ENCODE measurements around the gene C2orf72.

DNA sequence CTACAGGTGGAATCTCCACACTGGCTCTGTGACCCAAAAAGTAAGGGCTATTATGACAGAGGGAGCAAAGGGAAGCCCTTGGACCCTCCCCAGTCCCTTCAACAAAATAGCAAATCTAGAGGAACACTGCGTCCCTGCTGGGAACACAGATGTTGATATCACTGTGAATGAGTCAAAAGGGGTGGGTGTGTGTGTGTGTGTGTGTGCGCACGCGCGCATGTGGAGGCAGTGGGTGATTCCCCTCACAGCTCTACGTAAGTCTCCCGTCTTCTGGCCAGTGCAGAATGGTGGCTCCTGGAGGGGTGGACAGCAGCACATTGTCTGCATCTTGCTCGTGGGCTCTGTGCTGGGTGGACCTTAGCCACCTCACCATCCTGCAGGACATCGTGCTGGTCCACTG is 7.8 kb upstream of the C2orf72 start:
- TF ChIP-seq, protein P1, sequence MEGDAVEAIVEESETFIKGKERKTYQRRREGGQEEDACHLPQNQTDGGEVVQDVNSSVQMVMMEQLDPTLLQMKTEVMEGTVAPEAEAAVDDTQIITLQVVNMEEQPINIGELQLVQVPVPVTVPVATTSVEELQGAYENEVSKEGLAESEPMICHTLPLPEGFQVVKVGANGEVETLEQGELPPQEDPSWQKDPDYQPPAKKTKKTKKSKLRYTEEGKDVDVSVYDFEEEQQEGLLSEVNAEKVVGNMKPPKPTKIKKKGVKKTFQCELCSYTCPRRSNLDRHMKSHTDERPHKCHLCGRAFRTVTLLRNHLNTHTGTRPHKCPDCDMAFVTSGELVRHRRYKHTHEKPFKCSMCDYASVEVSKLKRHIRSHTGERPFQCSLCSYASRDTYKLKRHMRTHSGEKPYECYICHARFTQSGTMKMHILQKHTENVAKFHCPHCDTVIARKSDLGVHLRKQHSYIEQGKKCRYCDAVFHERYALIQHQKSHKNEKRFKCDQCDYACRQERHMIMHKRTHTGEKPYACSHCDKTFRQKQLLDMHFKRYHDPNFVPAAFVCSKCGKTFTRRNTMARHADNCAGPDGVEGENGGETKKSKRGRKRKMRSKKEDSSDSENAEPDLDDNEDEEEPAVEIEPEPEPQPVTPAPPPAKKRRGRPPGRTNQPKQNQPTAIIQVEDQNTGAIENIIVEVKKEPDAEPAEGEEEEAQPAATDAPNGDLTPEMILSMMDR (IDR thresholded peaks at IDR 0.05): no peak
- no peak for TF ChIP-seq EZH2 (IDR thresholded peaks at IDR 0.05; ENCODE audit: borderline replicate concordance, insufficient read depth, low read depth, low read length, poor library complexity, severe bottlenecking)

All from B cell (primary cell).